Peyer's patch (tissue), 4 donors: ENCODE measurements around the gene UBTFL1. TPM values are rescaled to one million over a fixed set of nuclear protein-coding genes. Genes with fewer than 3 reads are reported as not detected.
A peak's percentile ranks its signal among the peaks of the same experiment; 100 is the strongest.

Source experiments
- DNase-seq, 3 donors: peaks; one replicate each; pipeline ENCODE4 v3.0.0-alpha.2; 2017 to 2019
- H3K27ac ChIP-seq, 4 donors: fragments of 200-600 bp; sonication (generic); one replicate each; pipeline ENCODE4 v1.5.1; 2016 to 2019
- H3K27me3 ChIP-seq, 2 donors: fragments of 200-600 bp; sonication (generic); one replicate each; pipeline ENCODE4 v1.5.1; 2019
- H3K36me3 ChIP-seq, 3 donors: fragments of 200-600 bp; sonication (generic); one replicate each; pipeline ENCODE4 v1.5.1; 2016 to 2019
- H3K4me1 ChIP-seq, 4 donors: fragments of 200-600 bp; sonication (generic); one replicate each; pipeline ENCODE4 v1.5.1; 2016 to 2019
- H3K4me3 ChIP-seq, 4 donors: fragments of 200-600 bp; sonication (generic); 1 replicate in 3 of 4; 2 replicates in 1 of 4; pipeline ENCODE4 v1.5.1; 2016 to 2019; ENCODE audit warnings: mild to moderate bottlenecking in 1 of 4
- H3K9me3 ChIP-seq, 4 donors: fragments of 200-600 bp; sonication (generic); one replicate each; pipeline ENCODE4 v1.5.1; 2016 to 2019; ENCODE audit warnings: mild to moderate bottlenecking in 1 of 4
- CTCF ChIP-seq, 6 experiments: fragments of 450-650 bp in 4 of 6; fragments of 200-600 bp in 2 of 6; sonication (generic) in 1 of 6; IDR thresholded peaks; one replicate each; pipeline ENCODE4 v1.5.1; 2017 to 2019; ENCODE audit warnings: antibody characterized with exemption in 6 of 6, mild to moderate bottlenecking in 3 of 6, moderate library complexity in 1 of 6
- POLR2A ChIP-seq, 2 donors: fragments of 450-650 bp; IDR thresholded peaks; one replicate each; pipeline ENCODE4 v1.5.1; 2017; ENCODE audit warnings: antibody characterized with exemption in 2 of 2, mild to moderate bottlenecking in 2 of 2, moderate library complexity in 2 of 2
- total RNA-seq, 4 donors: library from RNA; depleted of rRNA; stranded (reverse); fragments of >200 nt; gene quantifications; one replicate each; pipeline ENCODE4 v1.1.0, GENCODE V29; 2016

UBTFL1 gene
- total RNA-seq, 4 donors from 2014 or later, result not detected

DNA sequence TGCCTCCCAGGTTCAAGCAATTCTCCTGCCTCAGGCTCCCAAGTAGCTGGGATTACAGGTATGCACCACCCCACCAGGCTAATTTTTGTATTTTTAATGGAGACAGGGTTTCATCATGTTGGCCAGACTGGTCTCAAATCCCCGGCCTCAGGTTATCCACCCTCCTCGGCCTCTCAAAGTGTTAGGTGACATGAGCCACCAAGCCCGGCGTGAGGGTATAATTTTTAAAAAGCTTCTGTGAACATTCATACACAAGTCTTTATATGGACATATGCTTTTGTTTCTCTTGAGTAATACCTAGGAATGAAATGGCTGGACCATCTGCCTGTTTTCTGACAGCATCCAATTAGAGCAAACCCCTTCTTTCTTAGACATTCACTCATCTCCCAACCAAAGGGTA is 34.4 kb downstream of the UBTFL1 start:
- DNase-seq, result no peak
- Histone ChIP-seq H3K9me3 (no peaks in the 10 kb centered on the region), H3K36me3 (no peaks in the 10 kb centered on the region), H3K27ac (no peak overlapping the region), H3K4me1 (no peaks in the 10 kb centered on the region), H3K27me3 (no peaks in the 10 kb centered on the region), H3K4me3 (no peak overlapping the region)
- TF ChIP-seq POLR2A (IDR thresholded peaks at IDR 0.05) (no peak), CTCF (IDR thresholded peaks at IDR 0.05) (no peak)

- no peaks in the 10 kb centered on the region for H3K36me3 ChIP-seq
- no peak for DNase-seq
- no peaks in the 10 kb centered on the region for H3K4me1 ChIP-seq
- TF ChIP-seq POLR2A (IDR thresholded peaks at IDR 0.05) (no peak), CTCF (IDR thresholded peaks at IDR 0.05) (no peak)
- no peak overlapping the region for H3K27ac ChIP-seq
- H3K9me3 ChIP-seq, result no peaks in the 10 kb centered on the region
- H3K27me3 ChIP-seq, result no peaks in the 10 kb centered on the region
- no peak overlapping the region for H3K4me3 ChIP-seq
Observed at GRCh38 chr11:90124371-90124770, 38.6 kb downstream of the UBTFL1 start.

- H3K27me3 ChIP-seq, result no peaks in the 10 kb centered on the region
- no peak overlapping the region for H3K4me3 ChIP-seq
- TF ChIP-seq CTCF (IDR thresholded peaks at IDR 0.05) (no peak), POLR2A (IDR thresholded peaks at IDR 0.05) (no peak)
- H3K4me1 ChIP-seq, result no peaks in the 10 kb centered on the region
- H3K9me3 ChIP-seq, result no peaks in the 10 kb centered on the region
- no peak for DNase-seq
- no peaks in the 10 kb centered on the region for H3K36me3 ChIP-seq
- H3K27ac ChIP-seq, result no peak overlapping the region
Observed at GRCh38 chr11:90124946-90125345, 39.2 kb downstream of the UBTFL1 start.

DNA sequence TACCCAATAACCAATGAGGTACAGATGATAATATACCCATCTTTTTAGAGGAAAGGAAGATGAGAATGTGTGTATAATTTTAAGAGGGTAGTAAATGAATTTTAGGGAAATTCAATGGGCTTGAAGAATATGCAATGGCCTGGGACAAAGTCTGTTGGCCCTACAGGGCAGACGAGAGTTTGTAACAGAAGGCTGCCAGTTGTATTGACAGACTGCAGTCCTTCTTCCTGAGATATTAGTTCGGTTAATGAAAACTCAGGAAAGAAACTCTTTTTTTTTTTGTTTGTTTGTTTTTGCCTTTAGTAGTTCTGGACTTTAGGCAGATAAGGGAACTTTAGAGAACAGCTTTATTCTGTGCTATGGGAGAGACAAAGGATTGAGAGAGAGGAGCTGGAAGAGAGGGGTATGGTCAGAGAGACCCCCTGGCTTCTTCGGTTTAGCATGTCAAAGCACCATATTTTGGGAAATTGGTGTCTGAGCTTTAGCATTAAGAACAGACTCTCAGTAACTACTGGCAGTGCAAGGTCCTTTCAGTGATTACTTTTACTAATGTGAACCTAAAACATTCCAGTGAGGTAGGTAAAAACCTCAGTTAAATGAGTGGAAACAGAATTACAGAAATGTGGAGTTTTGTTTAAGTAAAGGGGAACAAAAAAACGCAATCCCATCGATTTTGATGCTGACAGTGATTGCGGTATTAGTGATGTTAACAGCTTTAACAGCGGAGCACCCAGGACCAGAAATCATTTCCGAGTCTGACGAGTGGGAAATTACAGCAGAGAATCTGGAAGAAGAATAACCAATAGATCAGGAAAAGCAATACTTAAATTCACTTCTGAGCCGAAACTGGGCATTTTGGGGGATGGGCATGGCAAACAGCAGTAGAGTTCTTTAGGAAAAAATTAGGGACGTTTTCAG is 48.1 kb downstream of the UBTFL1 start:
- no peaks in the 10 kb centered on the region for H3K36me3 ChIP-seq
- H3K4me3 ChIP-seq, result peak overlapping the region; percentile 11 to 49 (median 30)
- H3K9me3 ChIP-seq, result no peaks in the 10 kb centered on the region
- no peaks in the 10 kb centered on the region for H3K4me1 ChIP-seq
- H3K27ac ChIP-seq, result no peak overlapping the region
- DNase-seq, result no peak
- H3K27me3 ChIP-seq, result no peaks in the 10 kb centered on the region
- TF ChIP-seq CTCF (IDR thresholded peaks at IDR 0.05) (no peak), POLR2A (IDR thresholded peaks at IDR 0.05) (no peak)

DNA sequence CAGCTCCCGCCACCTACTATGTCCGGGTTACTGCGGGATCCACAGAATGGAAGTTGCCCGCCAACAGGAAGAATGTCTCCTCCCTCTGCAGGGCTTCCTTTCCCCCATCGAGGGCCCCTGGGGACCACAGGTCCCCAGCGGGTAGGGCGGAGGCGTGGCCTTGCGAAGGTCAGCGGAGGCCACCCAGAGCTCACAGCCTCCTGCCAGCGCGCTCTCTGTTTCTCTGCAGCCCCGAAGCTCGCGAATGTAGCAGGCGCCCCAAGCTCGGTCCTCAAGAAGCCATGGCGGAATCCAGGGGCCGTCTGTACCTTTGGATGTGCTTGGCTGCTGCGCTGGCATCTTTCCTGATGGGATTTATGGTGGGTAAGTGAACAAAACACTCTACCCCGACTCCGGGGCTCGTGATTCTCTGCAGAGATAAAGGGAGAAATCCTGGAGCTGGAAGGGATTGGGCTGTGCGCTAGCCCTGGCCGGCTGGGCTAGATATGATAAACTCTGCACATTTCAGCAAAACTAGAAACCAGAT is 48.8 kb downstream of the UBTFL1 start, which contains the start of gene NAALAD2:
TSS of gene NAALAD2 (plus strand) at position 186 of the 526 bp plus-strand sequence. CDS start at position 282, 96 bp downstream.
- peak within 1 kb of the TSS; percentile 11 to 49 (median 30) for H3K4me3 ChIP-seq
- peak in 2 of 3 donors; percentile 48 to 49 for DNase-seq
- no peak within 1 kb of the TSS for H3K27ac ChIP-seq
- H3K4me1 ChIP-seq, result no peaks in the 10 kb centered on the region
- H3K9me3 ChIP-seq, result no peaks in the 10 kb centered on the region
- no peaks in the 10 kb centered on the region for H3K27me3 ChIP-seq
- TF ChIP-seq CTCF (IDR thresholded peaks at IDR 0.05), result no peak
- TF ChIP-seq POLR2A (IDR thresholded peaks at IDR 0.05), result no peak
- no peaks in the 10 kb centered on the region for H3K36me3 ChIP-seq
